Parathyroid adenoma (tissue), 2 donors: ENCODE results near the gene SIL1.
"Not testable (repeated sequence)": the region's sequence is repeated elsewhere in the genome, so short reads cannot be mapped to it uniquely, and the experiment has no call there.

Source experiments
- H2AFZ ChIP-seq: fragments of 300-600 bp; sonication (generic); one replicate; pipeline ENCODE4 v1.7.0; 2017; ENCODE audit warnings: antibody characterized with exemption, mild to moderate bottlenecking
- H3K27ac ChIP-seq: fragments of 300-600 bp; sonication (generic); one replicate; pipeline ENCODE4 v1.7.0; 2017
- H3K27me3 ChIP-seq: fragments of 300-600 bp; sonication (generic); one replicate; pipeline ENCODE4 v1.7.0; 2017; ENCODE audit warnings: low read length; ENCODE audit not compliant: control insufficient read depth, insufficient read depth
- H3K36me3 ChIP-seq: fragments of 300-600 bp; sonication (generic); one replicate; pipeline ENCODE4 v1.7.0; 2017; ENCODE audit warnings: low read length; ENCODE audit not compliant: control insufficient read depth, insufficient read depth
- H3K4me1 ChIP-seq: fragments of 300-600 bp; sonication (generic); one replicate; pipeline ENCODE4 v1.7.0; 2017; ENCODE audit warnings: control low read depth
- H3K4me2 ChIP-seq: fragments of 300-600 bp; sonication (generic); one replicate; pipeline ENCODE4 v1.7.0; 2017; ENCODE audit warnings: low read length
- H3K4me3 ChIP-seq: fragments of 300-600 bp; sonication (generic); one replicate; pipeline ENCODE4 v1.7.0; 2017; ENCODE audit warnings: low read depth, low read length
- H3K79me2 ChIP-seq: fragments of 300-600 bp; sonication (generic); one replicate; pipeline ENCODE4 v1.7.0; 2017; ENCODE audit warnings: control low read depth
- H3K9ac ChIP-seq: fragments of 300-600 bp; sonication (generic); one replicate; pipeline ENCODE4 v1.7.0; 2017; ENCODE audit warnings: mild to moderate bottlenecking
- H3K9me3 ChIP-seq: fragments of 300-600 bp; sonication (generic); one replicate; pipeline ENCODE4 v1.7.0; 2017; ENCODE audit warnings: low read length; ENCODE audit not compliant: control insufficient read depth
- TF ChIP-seq, protein P1 (sequence below): fragments of 300-600 bp; sonication (generic); IDR thresholded peaks from one replicate; pipeline ENCODE4 v1.7.0; 2017; ENCODE audit warnings: antibody characterized with exemption, mild to moderate bottlenecking
- donor health status: primary hyperparathyroidism.

SIL1 gene

DNA sequence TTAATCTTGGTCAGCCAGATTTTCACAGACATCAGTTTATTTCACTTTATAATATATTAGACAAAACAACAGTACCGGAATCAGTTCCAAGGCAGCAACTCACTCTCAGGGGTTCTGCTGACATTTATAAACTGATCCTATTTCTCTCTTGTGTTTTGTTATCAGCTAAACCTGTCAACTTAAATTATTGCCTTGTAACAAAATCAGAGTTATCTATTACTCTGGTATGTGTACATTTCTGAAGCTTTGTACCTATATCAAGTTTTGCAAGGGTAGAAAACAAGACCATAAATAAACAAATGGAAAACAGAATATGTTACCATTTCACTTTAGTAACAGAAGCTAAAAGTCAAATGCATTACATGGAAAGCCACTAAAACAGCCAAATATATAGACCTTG, 122.1 kb downstream of the SIL1 start:
- Histone ChIP-seq H3K27me3 (no peaks in the 10 kb centered on the region), H2AFZ (no peak overlapping the region), H3K4me2 (no peak overlapping the region), H3K9me3 (no peaks in the 10 kb centered on the region), H3K4me1 (peaks cover 4% of the 10 kb centered on the region), H3K27ac (no peak overlapping the region), H3K36me3 (no peaks in the 10 kb centered on the region), H3K79me2 (peaks cover 2% of the 10 kb centered on the region), H3K4me3 (no peak overlapping the region), H3K9ac (no peak overlapping the region)
- TF ChIP-seq, protein P1, sequence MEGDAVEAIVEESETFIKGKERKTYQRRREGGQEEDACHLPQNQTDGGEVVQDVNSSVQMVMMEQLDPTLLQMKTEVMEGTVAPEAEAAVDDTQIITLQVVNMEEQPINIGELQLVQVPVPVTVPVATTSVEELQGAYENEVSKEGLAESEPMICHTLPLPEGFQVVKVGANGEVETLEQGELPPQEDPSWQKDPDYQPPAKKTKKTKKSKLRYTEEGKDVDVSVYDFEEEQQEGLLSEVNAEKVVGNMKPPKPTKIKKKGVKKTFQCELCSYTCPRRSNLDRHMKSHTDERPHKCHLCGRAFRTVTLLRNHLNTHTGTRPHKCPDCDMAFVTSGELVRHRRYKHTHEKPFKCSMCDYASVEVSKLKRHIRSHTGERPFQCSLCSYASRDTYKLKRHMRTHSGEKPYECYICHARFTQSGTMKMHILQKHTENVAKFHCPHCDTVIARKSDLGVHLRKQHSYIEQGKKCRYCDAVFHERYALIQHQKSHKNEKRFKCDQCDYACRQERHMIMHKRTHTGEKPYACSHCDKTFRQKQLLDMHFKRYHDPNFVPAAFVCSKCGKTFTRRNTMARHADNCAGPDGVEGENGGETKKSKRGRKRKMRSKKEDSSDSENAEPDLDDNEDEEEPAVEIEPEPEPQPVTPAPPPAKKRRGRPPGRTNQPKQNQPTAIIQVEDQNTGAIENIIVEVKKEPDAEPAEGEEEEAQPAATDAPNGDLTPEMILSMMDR: no peak

DNA sequence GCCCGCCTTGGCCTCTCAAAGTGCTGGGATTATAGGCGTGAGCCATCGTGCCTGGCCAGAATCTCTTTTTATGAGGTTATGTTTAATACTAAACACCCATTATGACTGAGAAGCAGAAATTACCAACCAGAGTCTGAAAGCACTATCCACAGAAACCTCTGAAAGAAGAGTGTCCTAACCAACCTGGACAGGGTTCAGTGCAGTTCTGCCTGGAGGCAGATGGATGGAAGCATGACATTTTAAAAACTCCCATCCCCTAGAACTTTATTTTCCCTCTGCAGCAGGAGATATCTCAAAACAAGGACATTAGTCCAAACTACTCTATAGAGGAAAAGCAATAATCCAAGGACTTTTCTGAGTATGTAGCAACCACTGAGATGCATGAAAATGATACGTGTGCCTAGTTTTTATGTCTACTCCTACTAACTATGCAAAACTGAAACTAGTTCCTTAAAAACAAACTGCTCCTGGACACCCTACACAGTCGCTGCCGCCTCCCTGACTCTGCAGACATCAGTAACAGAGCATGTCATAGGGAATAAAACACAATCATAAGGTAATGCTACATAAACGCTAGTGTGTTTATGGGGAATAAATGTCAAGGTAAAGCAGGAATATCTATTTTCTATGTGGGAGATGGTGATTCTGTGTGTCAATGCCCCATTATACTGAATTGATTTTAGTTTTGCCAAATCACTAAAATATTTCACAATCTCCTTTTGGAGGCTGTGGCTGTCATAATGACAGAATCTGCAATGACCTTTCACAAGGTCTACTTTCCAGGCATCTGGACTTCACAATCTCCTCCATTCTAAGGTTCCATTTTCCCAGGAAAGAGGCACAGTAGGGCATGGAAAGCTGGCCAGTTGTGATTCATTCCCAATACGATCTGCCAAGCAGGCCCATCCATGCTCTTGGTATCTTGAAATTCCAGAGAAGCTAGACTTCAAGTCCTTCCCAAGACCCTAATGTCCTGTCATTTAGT, 122.8 kb downstream of the SIL1 start:
- no peak overlapping the region for H2AFZ ChIP-seq
- no peak overlapping the region for H3K4me2 ChIP-seq
- no peaks in the 10 kb centered on the region for H3K36me3 ChIP-seq
- H3K27me3 ChIP-seq: no peaks in the 10 kb centered on the region
- TF ChIP-seq, protein P1: no peak
- no peak overlapping the region for H3K4me3 ChIP-seq
- peaks cover 2% of the 10 kb centered on the region for H3K79me2 ChIP-seq
- H3K4me1 ChIP-seq: peaks cover 4% of the 10 kb centered on the region
- H3K27ac ChIP-seq: no peak overlapping the region
- no peak overlapping the region for H3K9ac ChIP-seq
- no peaks in the 10 kb centered on the region for H3K9me3 ChIP-seq

DNA sequence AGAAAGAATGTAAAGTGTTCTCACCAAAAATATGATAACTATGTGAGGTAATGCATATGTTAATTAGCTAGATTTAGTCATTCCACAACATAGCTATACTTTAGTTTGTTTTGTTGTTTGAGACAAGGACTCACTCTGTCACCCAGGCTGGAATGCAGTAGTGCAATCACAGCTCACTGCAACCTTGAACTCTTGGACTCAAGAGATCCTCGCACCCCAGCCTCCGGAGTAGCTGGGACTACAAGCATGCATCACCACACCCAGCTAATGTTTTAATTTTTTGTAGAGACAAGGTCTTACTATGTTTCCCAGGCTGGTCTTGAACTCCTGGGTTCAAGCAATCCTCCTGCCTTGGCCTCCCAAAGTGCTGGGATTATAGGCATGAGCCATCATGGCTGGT, 124.2 kb downstream of the SIL1 start:
- H3K4me3 ChIP-seq, H3K4me1 ChIP-seq, H3K9me3 ChIP-seq, H3K27me3 ChIP-seq, H3K79me2 ChIP-seq, H3K36me3 ChIP-seq, H3K9ac ChIP-seq, H2AFZ ChIP-seq, H3K4me2 ChIP-seq, H3K27ac ChIP-seq: not testable (repeated sequence)

GRCh38 chr5:139068494-139069151, 129.5 kb downstream of the SIL1 start:
- Histone ChIP-seq H2AFZ (no peak overlapping the region), H3K4me1 (peaks cover 6% of the 10 kb centered on the region), H3K36me3 (no peaks in the 10 kb centered on the region), H3K27me3 (no peaks in the 10 kb centered on the region), H3K4me3 (no peak overlapping the region), H3K9me3 (no peaks in the 10 kb centered on the region), H3K79me2 (no peaks in the 10 kb centered on the region), H3K9ac (no peak overlapping the region), H3K27ac (no peak overlapping the region), H3K4me2 (no peak overlapping the region)
- TF ChIP-seq, protein P1: no peak

- Histone ChIP-seq H3K4me1 (peaks cover 6% of the 10 kb centered on the region), H3K27me3 (no peaks in the 10 kb centered on the region), H3K36me3 (no peaks in the 10 kb centered on the region), H3K4me2 (no peak overlapping the region), H2AFZ (no peak overlapping the region), H3K9ac (no peak overlapping the region), H3K9me3 (no peaks in the 10 kb centered on the region), H3K79me2 (no peaks in the 10 kb centered on the region), H3K4me3 (no peak overlapping the region), H3K27ac (no peak overlapping the region)
- TF ChIP-seq, protein P1: no peak
Measured at GRCh38 chr5:139068060-139068459, 130.1 kb downstream of the SIL1 start.
